Putamen (tissue), 1 donor: ENCODE data around the gene TH.

Experiments used
- DNase-seq: peaks from one replicate; pipeline ENCODE4 v3.0.0-alpha.2; 2016; ENCODE audit warnings: low spot score

The TH gene

GRCh38 chr11:2142300-2142759 is 29.3 kb downstream of the TH start:
- no peak for DNase-seq

GRCh38 chr11:2140411-2141400 is 30.9 kb downstream of the TH start:
- DNase-seq: no peak

GRCh38 chr11:2139621-2140337 is 31.8 kb downstream of the TH start:
- no peak for DNase-seq

- no peak for DNase-seq
Measured at GRCh38 chr11:2139123-2139521, 32.5 kb downstream of the TH start, which contains the start of gene IGF2. Gene IGF2, minus strand, starts transcription at chr11:2139389. Its CDS starts 3,866 bp downstream, at chr11:2135523.

- DNase-seq: no peak
Measured at GRCh38 chr11:2138431-2139122, 33.0 kb downstream of the TH start.

- DNase-seq: no peak
Measured at GRCh38 chr11:2138068-2138430, 33.6 kb downstream of the TH start.

- no peak for DNase-seq
Measured at GRCh38 chr11:2137202-2138067, 34.2 kb downstream of the TH start.

- DNase-seq: no peak
Measured at GRCh38 chr11:2136952-2137201, 34.7 kb downstream of the TH start.

GRCh38 chr11:2136209-2136951 is 35.2 kb downstream of the TH start:
- DNase-seq: no peak

- DNase-seq: no peak
Measured at GRCh38 chr11:2135648-2136201, 35.9 kb downstream of the TH start.

- no peak for DNase-seq
Measured at GRCh38 chr11:2135018-2135569, 36.5 kb downstream of the TH start.

GRCh38 chr11:2134022-2135010 is 37.3 kb downstream of the TH start:
- no peak for DNase-seq

- no peak for DNase-seq
Measured at GRCh38 chr11:2133241-2134021, 38.2 kb downstream of the TH start.

GRCh38 chr11:2132874-2133240 is 38.8 kb downstream of the TH start:
- DNase-seq: no peak

- DNase-seq: no peak
Measured at GRCh38 chr11:2132246-2132645, 39.4 kb downstream of the TH start.

- DNase-seq: no peak
Measured at GRCh38 chr11:2131371-2132236, 40.0 kb downstream of the TH start.

GRCh38 chr11:2130881-2131352 is 40.7 kb downstream of the TH start:
- DNase-seq: no peak
